Measurements from ENCODE around the gene HIRIP3. TPM values are rescaled to one million over a fixed set of nuclear protein-coding genes. Genes with fewer than 3 reads are reported as not detected.
"Not testable (repeated sequence)": the region's sequence is repeated elsewhere in the genome, so short reads cannot be mapped to it uniquely, and the experiment has no call there.

HIRIP3 gene
- total and polyA plus RNA-seq, 8 donors: 1.8 to 14.8 (median 11.3) TPM

- Histone ChIP-seq H3K36me3 (no peaks in the 10 kb centered on the region), H3K4me1 (peaks cover 7 to 14% (median 12%) of the 10 kb centered on the region in 4 donors), H3K27me3 (peaks cover 7 to 38% (median 12%) of the 10 kb centered on the region in 3 donors), H3K9me3 (no peaks in the 10 kb centered on the region), H3K27ac (no peak within 1 kb of the TSS), H3K4me3 (no peak within 1 kb of the TSS)
- DNase-seq: no peak
- WGBS, 5 donors: 81 to 90% (median 83%) methylated on average over 6 of the region's 6 CpGs
- intact Hi-C loops (cut with DNase I; ENCODE audit: low total_unique reads): loop anchor here (10.0 kb wide), 1 partner anchor 158 kb away; the partner anchor contains the start of gene CDIPT
- TF ChIP-seq POLR2A (IDR thresholded peaks at IDR 0.05) (no peak), CTCF (IDR thresholded peaks at IDR 0.05) (no peak), POLR2AphosphoS5 (IDR thresholded peaks at IDR 0.05) (no peak), EP300 (IDR thresholded peaks at IDR 0.05) (no peak)
Observed at GRCh38 chr16:30022887-30023286, 27.5 kb upstream of the HIRIP3 start, which contains the start of gene C16orf92. Gene C16orf92 (plus strand): TSS chr16:30023198. CDS start chr16:30023341, 143 bp downstream.

GRCh38 chr16:30018731-30019158 is 23.3 kb upstream of the HIRIP3 start:
- intact Hi-C loops (cut with DNase I; ENCODE audit: low total_unique reads): no loop called here

GRCh38 chr16:30017937-30018336 is 22.5 kb upstream of the HIRIP3 start:
- H3K27ac ChIP-seq; DNase-seq; intact Hi-C loops (cut with DNase I; ENCODE audit: low total_unique reads); H3K27me3 ChIP-seq; H3K4me3 ChIP-seq; H3K36me3 ChIP-seq; H3K9me3 ChIP-seq: not testable (repeated sequence)
- WGBS, 5 donors: 82 to 93% (median 84%) methylated on average over 3 to 4 of the region's 4 CpGs
- H3K4me1 ChIP-seq: peaks cover 7 to 14% (median 12%) of the 10 kb centered on the region in 4 donors

More at GRCh38 chr16:30018731-30019158, 23.3 kb upstream of the HIRIP3 start:
- WGBS, 5 donors: 53 to 63% (median 55%) methylated on average over 4 of the region's 4 CpGs
- no peak for DNase-seq
- Histone ChIP-seq H3K9me3 (no peaks in the 10 kb centered on the region), H3K4me3 (no peak overlapping the region), H3K36me3 (no peaks in the 10 kb centered on the region), H3K4me1 (peaks cover 7 to 14% (median 12%) of the 10 kb centered on the region in 4 donors), H3K27me3 (no peaks in the 10 kb centered on the region), H3K27ac (no peak overlapping the region)
- no peak for TF ChIP-seq CTCF (IDR thresholded peaks at IDR 0.05)
- no peak for TF ChIP-seq POLR2AphosphoS5 (IDR thresholded peaks at IDR 0.05)
- no peak for TF ChIP-seq EP300 (IDR thresholded peaks at IDR 0.05)
- no peak for TF ChIP-seq POLR2A (IDR thresholded peaks at IDR 0.05)

- DNase-seq: no peak
- Histone ChIP-seq H3K27me3 (peaks cover 0 to 7% (median 2%) of the 10 kb centered on the region in 3 donors), H3K9me3 (no peaks in the 10 kb centered on the region), H3K4me3 (no peak overlapping the region), H3K36me3 (no peaks in the 10 kb centered on the region), H3K4me1 (peaks cover 7 to 14% (median 12%) of the 10 kb centered on the region in 4 donors), H3K27ac (no peak overlapping the region)
- intact Hi-C loops (cut with DNase I; ENCODE audit: low total_unique reads): no loop called here
- TF ChIP-seq EP300 (IDR thresholded peaks at IDR 0.05) (no peak), POLR2A (IDR thresholded peaks at IDR 0.05) (no peak), CTCF (IDR thresholded peaks at IDR 0.05) (no peak)
- WGBS, 5 donors: 95 to 99% (median 98%) methylated on average over 2 of the region's 2 CpGs
Observed at GRCh38 chr16:30017277-30017656, 21.9 kb upstream of the HIRIP3 start.

- intact Hi-C loops (cut with DNase I; ENCODE audit: low total_unique reads): no loop called here
- Histone ChIP-seq H3K27ac (no peak overlapping the region), H3K27me3 (peaks cover 0 to 12% (median 8%) of the 10 kb centered on the region in 3 donors), H3K9me3 (no peaks in the 10 kb centered on the region), H3K4me3 (no peak overlapping the region), H3K4me1 (peaks cover 9 to 16% (median 13%) of the 10 kb centered on the region in 4 donors), H3K36me3 (no peaks in the 10 kb centered on the region)
- no peak for DNase-seq
- TF ChIP-seq CTCF (IDR thresholded peaks at IDR 0.05) (no peak), EP300 (IDR thresholded peaks at IDR 0.05) (no peak), POLR2AphosphoS5 (IDR thresholded peaks at IDR 0.05) (no peak), POLR2A (IDR thresholded peaks at IDR 0.05) (no peak)
- WGBS, 5 donors: 57 to 68% (median 60%) methylated on average over 8 of the region's 8 CpGs
Observed at GRCh38 chr16:30016555-30017276, 21.3 kb upstream of the HIRIP3 start.

GRCh38 chr16:30015450-30015849 is 20.0 kb upstream of the HIRIP3 start:
- WGBS, 5 donors: 89 to 95% (median 90%) methylated on average over 7 of the region's 7 CpGs
- intact Hi-C loops (cut with DNase I; ENCODE audit: low total_unique reads); H3K4me3 ChIP-seq: not testable (repeated sequence)

GRCh38 chr16:30012598-30012997 is 17.2 kb upstream of the HIRIP3 start:
- Histone ChIP-seq H3K27me3 (peaks cover 25 to 54% (median 35%) of the 10 kb centered on the region in 3 donors), H3K4me1 (peaks cover 16 to 28% (median 21%) of the 10 kb centered on the region in 4 donors)
- 65 to 80% (median 70%) methylated on average over 14 of the region's 14 CpGs for WGBS, 5 donors
- H3K9me3 ChIP-seq; intact Hi-C loops (cut with DNase I; ENCODE audit: low total_unique reads); H3K4me3 ChIP-seq; DNase-seq; H3K27ac ChIP-seq; H3K36me3 ChIP-seq: not testable (repeated sequence)

More at GRCh38 chr16:30015450-30015849, 20.0 kb upstream of the HIRIP3 start:
- Histone ChIP-seq H3K27me3 (peaks cover 12 to 25% (median 20%) of the 10 kb centered on the region in 3 donors), H3K4me1 (peaks cover 13 to 18% (median 16%) of the 10 kb centered on the region in 4 donors)
- not testable (repeated sequence) for H3K36me3 ChIP-seq, H3K9me3 ChIP-seq, H3K27ac ChIP-seq, DNase-seq

Measured in stomach (tissue), 9 donors.